Middle frontal gyrus (tissue), 1 donor: ENCODE data around the gene REEP6.

Experiments used
- DNase-seq: peaks from one replicate; pipeline ENCODE4 v3.0.0-alpha.2; 2015; ENCODE audit warnings: low spot score; ENCODE audit errors: extremely low spot score

Gene REEP6

DNA sequence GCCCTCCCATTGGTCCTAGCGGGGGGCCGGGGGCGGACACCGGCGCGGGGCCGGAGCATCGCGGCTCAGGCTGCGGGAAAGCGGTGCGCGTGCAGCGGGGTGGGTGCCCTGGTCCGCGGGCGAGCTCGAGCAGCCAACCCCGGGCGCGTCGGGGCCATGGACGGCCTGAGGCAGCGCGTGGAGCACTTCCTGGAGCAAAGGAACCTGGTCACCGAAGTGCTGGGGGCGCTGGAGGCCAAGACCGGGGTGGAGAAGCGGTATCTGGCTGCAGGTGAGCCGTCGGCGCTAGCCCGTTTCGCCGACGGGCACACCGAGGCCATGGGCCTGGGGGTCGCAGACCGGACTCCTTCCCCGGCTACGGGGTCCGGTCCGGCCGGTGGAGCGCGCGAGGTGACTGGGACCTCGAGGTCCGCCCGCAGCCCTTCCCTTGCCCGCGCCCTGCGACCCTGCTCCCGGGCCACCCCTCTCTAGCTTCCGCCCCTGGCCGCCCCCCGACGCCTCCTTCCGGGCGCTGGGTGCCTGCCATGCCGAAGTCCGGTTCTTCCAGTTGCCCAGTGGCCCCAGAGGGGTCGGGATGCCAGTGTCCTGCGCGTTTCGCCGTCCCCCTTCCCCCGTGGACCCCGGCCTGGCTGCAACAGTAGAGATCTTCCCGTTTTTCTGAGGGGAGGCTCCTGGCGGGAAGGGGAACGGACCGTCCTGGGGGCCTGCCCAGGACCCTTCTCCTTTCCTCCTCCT, at the start of gene REEP6:
REEP6 (plus strand) TSS at position 68 of the 735 bp plus-strand sequence; CDS start at position 157, 89 bp downstream.
- no peak for DNase-seq

DNA sequence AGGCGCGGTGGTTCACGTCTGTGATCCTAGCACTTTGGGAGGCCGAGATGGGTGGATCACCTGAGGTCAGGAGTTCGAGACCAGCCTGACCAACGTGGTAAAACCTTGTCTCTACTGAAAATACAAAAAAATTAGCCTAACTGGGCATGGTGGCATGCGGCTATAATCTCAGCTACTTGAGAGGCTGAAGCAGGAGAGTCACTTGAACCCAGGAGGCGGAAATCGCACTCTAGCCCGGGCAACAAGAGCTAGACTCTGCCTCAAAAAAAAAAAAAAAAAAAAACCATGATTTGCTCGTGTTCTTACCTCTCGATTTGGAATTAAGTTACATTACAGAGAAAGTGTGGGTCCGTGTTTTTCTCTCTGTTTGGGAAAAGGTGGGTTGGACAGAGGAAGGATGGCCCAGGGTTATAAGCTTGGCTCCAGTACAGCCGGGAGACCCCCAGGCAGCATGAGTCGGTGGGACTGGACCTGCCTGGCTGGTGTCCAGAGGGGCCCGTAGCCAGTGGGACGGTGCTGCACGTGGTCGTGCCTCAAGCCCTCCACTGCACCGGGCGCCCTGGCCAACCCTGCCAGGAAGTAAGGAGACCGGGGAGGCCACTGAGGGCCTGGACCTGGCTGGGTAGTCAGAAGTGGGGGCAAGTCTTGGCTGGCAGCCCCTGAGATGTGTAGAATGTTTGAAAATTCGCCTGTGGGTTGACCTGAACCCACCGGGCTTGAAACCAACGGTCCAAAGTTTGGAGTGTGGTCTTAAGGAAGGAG, 49.1 kb upstream of the REEP6 start:
- DNase-seq: no peak

DNA sequence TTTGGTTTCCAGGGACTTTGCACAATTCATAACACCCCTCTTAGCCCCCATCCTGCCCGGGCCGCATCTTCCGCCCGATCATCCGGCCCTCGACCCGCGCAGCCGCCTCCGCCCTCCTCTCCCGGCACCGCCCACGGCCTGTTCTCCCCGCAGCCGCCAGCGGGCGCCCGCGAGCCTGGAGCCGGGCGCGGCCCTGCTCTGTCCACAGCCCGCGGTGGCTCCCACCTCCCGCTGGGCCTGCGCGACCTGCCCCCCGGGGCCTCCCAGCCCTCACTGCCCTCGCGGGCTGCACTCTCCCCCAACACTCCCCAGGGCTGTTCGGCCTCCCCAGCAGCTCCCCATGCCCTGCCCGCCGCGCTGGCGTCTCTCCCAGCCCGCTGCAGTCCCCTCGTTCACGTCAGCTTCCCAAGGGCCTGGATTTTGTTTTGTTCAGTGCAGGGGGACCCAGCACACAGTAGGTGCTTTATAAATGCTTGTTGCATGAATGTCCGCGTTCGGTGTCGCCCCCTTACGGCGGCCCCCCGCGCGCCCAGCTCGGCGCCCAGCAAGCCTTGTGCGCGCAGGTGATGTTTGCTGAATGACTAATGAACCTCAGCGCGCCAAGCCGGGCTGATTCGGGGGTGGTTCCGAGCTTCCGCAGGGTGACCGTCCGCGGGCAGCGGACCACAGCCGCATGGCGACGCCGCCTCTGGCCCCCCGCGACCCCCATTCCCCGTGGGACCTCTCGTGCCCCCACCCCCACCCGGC, 45.6 kb upstream of the REEP6 start:
- no peak for DNase-seq

DNA sequence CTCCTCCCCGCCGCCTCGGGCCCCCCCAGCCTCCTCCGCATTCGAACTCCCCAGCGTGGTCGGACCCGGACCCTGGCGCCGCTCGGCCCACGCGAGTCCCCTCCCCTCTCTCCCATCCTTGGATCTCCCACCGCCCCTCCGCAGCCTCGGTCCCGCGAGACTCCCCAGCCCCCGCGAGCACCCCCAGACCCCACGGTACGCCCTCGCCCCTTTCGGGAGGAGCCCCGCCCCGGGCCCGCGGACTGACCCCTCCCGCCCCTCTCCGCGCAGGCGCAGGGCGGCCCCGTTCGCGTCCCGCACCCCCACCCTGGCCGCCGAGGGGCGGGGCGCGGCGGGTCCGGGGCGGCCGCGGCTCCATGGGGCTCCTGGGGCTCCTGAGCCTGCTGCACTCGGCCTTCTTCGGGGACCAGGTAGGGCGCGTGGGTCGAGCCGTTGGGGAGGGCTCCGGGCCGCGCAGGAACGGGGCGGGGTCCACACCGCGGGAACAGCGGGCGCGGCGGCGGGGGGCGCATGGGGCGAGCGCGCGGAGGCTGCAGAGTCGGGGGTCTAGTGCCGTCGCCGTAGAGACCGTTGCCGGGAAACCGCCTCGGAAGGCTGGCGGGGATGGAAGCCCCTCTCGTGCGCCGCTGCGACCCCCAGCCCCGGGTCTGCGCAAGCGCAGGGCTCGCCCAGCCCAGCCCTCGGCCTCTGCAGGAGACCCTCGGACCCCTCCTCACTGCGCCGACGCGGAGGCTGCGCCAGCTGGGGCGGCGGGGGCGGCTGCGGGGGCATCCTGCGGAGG, 44.9 kb upstream of the REEP6 start:
- DNase-seq: no peak

DNA sequence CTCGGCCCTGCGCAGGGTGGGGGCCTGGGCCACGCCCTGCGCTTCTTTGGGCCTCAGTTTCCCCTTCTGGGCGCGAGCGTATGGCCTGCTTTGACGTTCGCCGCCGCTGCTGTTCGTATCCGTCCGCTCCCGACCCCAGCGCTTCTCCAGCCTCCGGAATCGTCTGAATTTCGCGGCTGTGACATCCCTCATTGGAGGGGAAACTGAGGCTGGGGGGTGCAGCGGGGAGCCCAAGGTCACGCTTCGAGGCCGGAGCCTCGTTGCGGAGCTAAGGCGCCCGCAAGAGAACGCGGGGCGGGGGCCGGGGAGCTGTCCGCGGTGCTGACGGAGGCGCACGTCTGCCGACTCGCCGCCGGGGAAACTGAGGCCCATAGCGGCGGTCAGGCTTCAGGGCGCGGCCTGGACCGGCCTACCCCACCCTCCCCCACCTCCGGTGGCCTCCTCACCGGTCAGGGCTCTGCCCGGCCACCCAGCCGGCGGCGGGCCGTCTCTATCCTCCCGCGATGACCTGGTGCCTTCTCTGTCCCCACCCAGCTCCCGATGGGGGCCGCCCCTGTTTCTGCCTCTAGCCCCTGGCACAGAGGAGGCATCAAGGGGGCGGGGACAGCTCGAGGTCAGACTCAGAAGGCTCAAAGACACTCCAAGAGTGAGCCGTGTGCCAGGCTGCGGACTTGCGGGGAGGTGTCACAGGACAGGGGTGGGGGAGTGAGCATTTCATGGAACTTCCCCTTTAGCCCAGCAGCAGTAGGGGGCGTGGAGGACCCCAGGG, 44.1 kb upstream of the REEP6 start:
- no peak for DNase-seq

DNA sequence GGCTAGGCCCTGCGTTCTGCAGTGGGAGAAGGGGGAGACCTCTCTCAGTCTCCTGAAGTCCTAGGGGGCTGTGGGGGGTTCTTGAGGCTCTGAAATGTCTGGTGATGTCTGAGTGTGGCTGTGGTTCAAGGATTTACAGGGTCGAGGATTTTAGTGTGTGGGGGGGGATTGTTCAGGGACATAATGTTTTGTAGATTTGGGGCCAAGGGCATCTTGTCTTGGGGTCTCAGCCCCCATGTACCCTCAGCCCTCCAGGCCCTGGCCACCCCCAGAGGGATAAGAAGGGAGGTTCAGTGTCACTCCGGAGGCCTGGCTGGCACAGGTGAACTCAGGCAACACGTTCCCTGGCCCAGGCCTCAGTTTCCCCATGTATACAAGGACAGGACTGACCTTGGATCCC, 43.5 kb upstream of the REEP6 start:
- no peak for DNase-seq

DNA sequence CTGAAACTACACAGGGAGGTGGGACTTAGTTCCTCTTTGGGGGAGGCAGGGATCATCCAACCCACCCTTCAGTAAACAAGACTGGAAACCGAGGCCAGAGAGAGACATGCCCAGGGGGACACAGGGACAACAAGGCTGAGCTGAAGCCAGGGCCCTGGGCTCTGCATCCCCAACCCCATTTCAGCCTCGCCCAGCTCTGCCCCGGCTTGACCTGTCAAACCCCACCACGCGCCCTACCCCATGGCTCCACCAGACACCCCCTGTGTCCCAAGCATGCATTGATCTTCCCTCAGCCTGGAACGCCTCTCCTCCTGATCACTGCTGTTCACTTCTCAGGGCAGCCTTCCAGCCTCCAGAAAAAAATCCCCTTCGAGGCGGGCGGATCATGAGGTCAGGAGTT, 43.0 kb upstream of the REEP6 start:
- DNase-seq: no peak

DNA sequence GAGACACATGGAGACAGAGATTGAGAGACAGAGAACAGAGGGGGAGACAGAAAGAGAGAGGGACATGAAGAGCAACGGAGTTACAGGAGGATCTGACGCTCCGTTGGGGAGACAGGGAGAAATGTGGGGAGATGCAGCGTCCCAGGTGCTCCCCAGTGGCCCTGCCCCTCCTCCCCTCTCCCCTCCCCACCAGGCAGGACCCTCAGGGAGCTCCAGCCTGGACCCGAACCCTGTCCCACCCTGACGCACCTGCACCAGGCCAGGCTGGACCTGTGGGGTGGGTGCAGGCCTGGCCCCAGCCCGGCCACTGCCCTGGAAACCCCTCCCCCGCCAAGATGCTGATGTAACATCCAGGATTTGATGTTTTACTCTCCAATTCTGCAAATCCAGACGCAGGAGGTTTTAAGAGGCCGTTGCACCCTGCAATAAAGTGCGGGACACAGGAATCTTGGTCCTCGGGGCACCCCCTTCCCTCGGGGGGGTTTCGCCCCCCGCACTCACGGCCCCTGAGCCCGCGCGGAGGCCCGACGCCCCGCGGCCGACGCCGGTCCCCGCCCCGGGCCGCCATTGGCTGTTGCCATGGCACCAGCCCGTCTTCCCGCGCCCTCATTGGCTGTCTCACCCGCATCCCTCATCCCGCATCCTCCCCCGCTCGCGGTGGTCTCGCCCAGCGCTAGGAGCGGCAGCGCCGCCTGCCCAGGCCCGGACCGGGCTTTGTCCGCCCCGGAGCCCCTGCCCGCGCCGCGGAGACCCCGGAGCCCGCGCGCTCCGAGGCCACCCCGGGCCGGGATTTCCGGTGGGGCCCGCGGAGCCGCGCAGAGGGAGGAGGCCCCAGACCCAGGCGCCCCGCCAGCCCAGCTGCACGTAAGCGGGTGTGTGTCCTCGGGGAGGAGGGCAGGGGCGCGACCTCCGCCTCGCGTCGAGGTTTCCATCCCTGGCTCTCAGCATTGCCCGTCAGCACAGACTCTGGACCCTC, 41.2 kb upstream of the REEP6 start, which contains the start of gene APC2:
APC2 (plus strand) TSS at position 655 of the 976 bp plus-strand sequence. CDS start 2,881 bp downstream, outside the sequence.
- DNase-seq: peak; percentile 78

DNA sequence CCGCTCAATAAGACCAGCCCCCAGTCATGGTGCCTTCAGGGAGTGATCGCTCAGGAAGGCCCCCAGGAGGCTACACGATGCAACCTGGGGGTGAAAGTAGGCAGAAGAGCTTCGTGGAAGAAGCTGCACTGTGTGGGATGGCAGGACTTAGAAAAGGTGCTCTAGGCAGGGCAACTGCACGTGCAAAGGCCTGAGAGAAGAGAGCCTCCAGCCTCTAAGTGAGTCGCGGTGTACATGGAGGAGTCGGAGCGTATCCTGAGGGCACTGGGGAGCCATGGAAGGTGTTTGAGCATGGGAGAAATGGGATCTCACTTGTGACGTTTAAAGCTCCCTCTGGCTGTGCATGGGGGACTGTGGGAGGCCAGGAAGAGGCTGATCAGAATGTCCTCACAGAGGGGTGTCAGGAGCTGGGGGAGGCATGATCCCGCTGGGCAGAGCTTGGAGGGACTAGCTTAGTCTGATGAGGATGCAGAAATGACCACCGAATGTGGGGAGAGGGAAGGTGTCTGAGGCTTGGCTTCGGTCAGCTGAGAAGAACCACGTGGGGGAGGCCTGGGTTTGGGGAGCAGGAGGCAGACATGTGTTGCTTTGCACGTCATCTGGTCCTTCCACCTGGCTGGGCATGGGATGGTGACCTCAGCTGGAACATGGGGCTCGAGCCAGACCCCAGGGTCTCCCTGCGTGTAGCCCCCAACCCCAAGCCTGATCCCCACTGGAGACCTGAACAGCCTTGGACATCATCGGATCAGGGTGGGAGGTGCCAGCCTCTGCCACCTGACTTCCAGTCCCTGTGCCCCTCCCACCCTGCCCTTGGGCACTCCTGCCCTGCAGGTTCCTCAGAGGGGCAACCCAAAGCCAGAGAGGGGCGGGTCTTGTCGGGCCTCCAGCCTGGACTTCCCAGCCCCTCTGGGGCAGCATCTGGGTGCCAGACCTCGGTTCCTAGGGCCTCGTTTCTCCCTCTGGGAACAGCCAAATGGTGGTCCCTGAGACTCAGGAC, 39.9 kb upstream of the REEP6 start:
- no peak for DNase-seq

DNA sequence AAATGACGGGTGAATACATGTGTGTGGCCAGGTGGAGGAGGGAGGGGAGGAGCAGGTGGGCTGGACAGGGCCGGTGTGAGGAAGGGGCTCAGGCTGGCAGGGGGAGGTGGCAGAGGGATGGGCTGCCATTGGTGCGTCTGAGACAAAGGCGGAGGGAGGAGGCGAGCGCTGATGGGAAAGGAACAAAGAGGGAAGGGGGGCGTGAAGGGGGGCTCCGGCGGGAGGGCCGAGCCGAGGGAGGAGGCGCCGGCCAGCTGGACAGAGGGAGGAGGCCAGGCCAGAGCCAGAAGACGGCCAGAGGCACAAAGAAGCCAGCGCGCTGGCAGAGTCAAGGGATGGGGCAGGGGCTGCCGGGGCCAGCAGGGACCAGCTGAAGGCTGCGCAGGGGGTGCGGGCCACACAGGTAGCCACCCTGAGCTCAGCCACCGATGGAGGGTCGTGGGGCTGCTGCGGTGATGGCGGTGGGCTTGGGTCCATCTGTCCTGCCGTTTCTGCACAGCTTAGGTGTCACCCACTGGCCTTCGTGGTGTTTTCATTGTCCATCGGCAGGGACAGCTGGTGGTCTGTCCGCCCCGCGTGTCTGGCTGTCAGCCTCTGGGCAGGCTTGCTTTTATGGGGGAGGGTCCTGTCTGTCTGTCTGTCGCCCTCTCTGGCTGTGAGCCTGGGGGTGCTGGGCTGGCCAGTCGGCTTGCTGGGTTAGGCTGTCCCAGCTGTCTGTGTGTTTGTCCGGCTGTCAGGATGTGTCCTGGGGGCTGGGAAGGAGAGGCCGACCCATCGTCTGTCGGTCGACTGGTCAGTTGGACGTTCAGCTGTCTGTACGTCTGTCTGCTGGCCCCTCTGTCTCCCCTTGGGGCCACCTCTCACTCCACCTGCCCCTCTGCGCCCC, 38.8 kb upstream of the REEP6 start:
- no peak for DNase-seq

DNA sequence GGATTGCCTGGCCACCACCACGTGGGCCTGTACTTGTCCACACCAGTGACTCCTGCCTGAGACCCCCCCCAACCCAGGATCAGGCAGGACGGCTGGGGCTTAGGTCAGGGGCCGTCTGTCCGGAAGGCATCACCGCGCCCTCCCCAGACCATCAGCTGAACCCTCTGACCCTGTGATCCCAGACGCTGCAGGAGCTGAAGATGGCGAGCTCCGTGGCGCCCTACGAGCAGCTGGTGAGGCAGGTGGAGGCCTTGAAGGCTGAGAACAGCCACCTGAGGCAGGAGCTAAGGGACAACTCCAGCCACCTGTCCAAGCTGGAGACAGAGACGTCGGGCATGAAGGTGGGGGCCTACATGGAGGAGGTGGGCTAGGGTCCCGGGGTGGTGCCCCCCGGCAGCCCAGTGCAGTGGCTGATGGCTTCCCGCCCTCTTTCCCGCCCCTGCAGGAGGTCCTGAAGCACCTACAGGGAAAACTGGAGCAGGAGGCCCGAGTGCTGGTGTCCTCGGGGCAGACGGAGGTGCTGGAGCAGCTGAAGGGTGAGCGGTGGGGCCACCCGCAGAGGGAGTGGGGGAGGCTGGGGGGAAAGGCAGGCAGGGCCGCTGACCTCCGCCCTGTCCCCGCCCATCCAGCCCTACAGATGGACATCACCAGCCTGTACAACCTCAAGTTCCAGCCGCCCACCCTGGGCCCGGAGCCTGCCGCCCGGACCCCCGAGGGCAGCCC, 38.0 kb upstream of the REEP6 start:
- no peak for DNase-seq

DNA sequence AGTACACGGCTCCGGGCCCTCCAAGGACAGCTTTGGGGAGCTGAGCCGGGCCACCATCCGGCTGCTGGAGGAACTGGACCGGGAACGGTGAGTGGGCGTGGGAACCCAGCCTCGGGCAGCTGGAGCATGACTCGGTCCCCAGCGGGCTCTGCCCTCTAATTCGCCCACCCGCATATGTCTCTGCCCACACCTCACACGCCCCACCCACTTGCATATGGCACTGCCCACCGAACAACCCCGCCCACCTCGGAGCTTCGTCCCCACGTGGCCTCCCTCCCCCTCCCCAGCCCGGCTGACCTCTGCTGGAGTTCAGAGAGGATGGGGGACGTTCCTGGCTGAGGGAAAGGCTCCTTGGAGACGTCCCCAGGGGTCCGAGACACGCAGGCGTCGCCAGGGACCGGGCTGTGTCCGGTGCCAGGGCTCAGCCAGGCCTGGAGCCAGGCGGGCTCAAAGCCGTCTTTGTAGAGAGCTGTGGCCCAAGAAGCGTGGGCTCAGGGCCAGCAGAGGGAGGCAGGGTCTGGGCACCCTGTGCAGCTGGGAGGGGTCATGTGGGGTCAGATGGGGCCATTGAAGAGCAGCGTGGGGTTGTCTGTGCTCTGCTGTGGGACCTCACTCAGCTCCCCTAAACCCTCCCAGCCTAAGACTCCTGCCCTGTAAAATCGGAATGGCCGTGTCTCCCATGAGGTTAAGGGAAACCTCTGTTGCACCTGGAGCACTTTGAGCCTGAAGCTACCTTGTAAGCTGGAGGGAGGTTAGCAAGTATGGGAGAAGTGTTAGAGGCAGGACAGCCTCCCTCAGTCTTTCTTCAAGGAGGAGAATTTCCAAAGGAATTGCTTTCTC, 37.2 kb upstream of the REEP6 start:
- peak; percentile 84 for DNase-seq

DNA sequence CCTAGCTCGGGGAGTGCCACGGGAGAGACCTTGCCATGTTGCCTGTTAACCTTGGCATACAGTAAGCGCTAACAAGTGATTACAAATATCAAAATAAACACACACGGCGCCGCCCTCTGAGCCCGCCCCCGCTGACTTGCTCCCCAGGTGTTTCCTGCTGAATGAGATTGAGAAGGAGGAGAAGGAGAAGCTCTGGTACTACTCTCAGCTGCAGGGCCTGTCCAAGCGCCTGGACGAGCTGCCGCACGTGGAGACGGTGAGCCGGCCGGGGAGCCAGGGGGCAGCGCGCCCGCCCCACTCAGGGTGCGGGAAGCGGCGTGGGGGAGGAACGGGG, 36.0 kb upstream of the REEP6 start:
- no peak for DNase-seq

DNA sequence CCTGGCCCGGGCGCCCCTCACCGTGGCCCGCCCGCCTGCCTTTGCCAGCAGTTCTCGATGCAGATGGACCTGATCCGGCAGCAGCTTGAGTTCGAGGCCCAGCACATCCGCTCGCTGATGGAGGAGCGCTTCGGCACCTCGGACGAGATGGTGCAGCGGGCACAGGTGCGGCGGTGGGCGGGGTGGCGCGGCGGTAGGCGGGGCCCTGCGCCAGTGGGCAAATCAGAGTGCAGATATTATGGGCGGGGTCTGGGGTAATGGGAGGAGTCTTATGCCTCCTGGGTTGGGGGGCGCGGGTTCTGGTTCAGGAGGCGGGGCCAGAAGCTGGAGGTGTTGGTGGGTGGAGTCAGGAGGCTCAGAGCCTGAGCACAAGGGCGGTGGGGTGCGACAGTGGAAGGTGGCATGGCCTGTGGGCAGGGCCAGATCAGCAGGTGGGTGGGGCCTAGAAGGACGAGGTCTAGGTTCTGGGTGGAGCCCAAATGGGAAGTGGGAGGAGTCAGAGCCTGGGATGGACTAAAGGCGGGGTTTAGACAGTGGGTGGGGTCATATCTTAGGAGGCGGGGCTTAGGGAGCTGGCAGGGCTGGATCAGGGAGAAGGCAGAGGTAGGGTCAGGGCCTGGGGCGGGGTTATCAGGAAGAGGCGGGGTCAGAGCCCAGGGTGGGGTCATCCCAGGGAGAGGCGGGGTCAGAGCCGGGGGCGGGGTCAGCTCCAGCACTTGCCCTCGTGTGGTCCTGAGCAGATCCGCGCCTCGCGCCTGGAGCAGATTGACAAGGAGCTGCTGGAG, 35.5 kb upstream of the REEP6 start:
- DNase-seq: no peak
